Mammary epithelial cell (primary cell): Measurements from ENCODE around the gene KCNE4.

ENCODE experiments used
- EZH2 ChIP-seq: IDR thresholded peaks from 2 replicates; pipeline ENCODE4 v1.6.1; 2012; ENCODE audit warnings: low read length, inconsistent platforms, borderline replicate concordance
- TF ChIP-seq, protein P1 (sequence below), 2 donors: IDR thresholded peaks in 1 of 2; conservative IDR thresholded peaks in 1 of 2; 2 replicates each; pipeline ENCODE4 v1.5.1; 2011 to 2012; ENCODE audit warnings: inconsistent platforms in 2 of 2, low read length in 2 of 2, mild to moderate bottlenecking in 2 of 2, control low read depth in 1 of 2, low read depth in 1 of 2; ENCODE audit not compliant: insufficient read depth in 1 of 2; ENCODE audit errors: extremely low read depth in 1 of 2

DNA sequence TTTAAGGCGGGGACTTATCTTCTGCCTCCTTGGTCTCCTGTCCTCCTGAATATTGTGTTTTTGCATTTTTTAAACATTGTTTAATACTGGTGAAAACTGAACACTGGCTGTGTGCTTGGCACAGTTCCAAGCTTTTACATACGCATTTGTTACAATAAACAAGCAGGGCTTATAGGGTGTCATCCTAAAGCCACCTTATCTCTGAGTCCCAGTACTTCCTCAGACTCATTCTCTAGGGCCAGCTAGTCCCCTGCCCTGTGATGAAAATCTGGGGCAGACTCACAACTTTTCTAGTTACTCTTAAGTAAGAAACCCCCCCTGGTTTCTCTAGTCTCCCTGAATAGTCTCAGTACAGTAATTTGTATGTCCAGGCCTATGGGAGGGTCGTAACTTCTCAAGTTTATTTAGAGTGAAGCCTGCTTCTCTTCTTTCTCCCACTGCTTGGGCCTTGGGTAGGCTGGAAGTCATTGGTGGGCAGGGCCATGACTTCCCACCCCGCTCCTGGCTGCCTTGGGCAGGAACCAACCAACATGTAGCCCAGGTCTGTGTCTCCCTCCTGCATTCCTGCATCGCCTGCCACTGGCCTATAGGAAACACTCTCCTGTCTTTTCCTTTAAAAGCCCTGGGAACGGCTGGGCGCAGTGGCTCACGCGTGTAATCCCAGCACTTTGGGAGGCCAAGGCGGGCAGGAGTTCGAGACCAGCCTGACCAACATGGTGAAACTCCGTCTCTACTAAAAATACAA is 7.7 kb upstream of the KCNE4 start:
- TF ChIP-seq, protein P1, sequence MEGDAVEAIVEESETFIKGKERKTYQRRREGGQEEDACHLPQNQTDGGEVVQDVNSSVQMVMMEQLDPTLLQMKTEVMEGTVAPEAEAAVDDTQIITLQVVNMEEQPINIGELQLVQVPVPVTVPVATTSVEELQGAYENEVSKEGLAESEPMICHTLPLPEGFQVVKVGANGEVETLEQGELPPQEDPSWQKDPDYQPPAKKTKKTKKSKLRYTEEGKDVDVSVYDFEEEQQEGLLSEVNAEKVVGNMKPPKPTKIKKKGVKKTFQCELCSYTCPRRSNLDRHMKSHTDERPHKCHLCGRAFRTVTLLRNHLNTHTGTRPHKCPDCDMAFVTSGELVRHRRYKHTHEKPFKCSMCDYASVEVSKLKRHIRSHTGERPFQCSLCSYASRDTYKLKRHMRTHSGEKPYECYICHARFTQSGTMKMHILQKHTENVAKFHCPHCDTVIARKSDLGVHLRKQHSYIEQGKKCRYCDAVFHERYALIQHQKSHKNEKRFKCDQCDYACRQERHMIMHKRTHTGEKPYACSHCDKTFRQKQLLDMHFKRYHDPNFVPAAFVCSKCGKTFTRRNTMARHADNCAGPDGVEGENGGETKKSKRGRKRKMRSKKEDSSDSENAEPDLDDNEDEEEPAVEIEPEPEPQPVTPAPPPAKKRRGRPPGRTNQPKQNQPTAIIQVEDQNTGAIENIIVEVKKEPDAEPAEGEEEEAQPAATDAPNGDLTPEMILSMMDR (conservative IDR thresholded peaks at IDR 0.05 in 1 of 2, IDR thresholded peaks at IDR 0.05 in 1 of 2; ENCODE audit: extremely low read depth in 1 of 2, insufficient read depth in 1 of 2, low read depth in 1 of 2, low read length in 2 of 2) = no peak
- no peak for TF ChIP-seq EZH2
